T follicular helper cell (primary cell): ENCODE measurements around the gene TMPRSS11B.
"Not testable (repeated sequence)": the region's sequence is repeated elsewhere in the genome, so short reads cannot be mapped to it uniquely, and the experiment has no call there.

Experiments
- DNase-seq: peaks from one replicate; pipeline ENCODE4 v3.0.0-alpha.2; 2020; ENCODE audit warnings: low read depth

Gene TMPRSS11B

GRCh38 chr4:68218044-68218443, 27.4 kb downstream of the TMPRSS11B start:
- DNase-seq, result no peak

DNA sequence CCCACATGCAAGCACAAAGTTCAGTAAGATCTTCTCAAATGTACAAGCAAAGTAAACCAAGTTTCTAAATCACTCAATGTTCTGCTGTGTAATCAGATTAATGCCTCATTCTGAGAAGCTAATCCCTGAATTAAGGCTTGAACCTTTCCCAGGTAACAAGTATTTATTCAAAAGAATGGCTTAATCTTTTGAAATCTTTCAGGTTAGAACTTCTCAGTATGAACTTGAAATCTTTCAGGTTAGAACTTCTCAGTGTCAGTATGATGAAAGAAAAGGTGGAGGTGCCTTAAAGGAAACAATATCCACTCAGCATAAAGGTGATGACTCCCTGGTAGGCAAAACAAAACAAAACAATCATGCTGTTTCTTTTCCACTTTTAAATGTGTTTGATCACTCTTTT, 29.0 kb downstream of the TMPRSS11B start:
- DNase-seq, result no peak

GRCh38 chr4:68209003-68209402, 36.5 kb downstream of the TMPRSS11B start:
- no peak for DNase-seq

DNA sequence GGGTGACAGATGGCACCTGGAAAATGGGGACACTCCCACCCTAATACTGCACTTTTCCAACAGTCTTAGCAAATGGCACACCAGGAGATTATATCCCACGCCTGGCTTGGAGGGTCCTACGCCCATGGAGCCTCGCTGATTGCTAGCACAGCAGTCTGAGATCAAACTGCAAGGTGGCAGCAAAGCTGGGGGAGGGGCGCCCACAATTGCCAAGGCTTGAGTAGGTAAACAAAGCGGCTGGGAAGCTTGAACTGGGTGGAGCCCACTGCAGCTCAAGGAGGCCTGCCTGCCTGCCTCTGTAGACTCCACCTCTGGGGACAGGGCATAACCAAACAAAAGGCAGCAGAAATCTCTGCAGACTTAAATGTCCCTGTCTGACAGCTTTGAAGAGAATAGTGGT, 51.2 kb downstream of the TMPRSS11B start:
- DNase-seq, result not testable (repeated sequence)

DNA sequence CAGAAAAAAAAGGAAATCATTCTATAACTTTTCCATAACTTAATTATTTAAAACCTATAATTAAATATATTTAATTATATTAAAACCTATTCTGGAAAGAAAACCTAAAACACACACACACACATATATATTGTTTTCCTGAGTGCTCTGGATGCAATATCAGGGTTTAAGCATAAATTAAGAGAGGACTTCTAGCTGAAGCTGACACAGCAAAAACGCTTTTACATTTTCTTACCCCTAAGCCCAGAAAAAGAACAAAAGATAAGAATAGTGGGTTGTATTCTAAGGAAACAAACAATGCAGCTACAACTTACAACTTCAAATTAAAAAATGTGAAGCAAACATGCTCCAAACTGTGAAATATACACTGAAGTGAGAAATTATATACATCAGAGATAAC, 52.3 kb downstream of the TMPRSS11B start:
- no peak for DNase-seq

DNA sequence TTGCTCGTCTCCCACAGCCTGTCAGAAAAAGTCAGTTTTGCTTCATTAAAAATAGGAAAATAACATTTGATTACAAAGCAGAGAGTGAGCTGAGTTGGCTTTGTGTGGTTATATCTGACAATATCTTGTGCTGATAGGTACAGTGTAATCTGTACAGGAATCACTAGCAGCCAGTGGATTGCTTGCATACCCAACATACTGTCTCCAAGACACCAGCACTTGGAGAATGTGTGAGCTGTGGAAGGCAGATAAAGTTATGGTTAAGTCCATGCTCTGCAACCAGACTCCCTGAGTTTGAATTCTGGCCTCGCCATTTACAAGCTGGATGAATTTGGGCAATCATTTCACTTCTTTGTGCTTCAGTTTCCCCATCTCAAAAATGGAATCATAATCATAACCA, 58.3 kb downstream of the TMPRSS11B start:
- no peak for DNase-seq

GRCh38 chr4:68184923-68185322, 60.6 kb downstream of the TMPRSS11B start:
- no peak for DNase-seq

DNA sequence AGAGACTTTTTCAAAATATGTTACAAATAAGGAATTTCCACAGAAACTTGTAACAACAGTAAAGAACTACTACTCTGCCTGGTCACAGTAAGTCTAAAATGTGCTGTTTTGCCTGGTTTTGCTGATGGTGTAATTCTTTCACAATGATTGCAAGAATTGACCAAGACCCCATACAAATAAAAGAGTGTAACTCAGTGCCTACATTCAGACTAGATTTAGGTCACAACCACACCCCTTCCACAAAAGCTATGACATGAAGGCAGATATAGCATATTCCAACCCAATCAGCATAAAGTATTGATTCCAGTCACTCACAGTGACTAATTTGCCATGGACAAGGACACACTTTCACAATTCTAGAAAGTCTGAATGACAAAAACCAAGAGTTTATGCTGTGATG, 62.1 kb downstream of the TMPRSS11B start:
- no peak for DNase-seq

DNA sequence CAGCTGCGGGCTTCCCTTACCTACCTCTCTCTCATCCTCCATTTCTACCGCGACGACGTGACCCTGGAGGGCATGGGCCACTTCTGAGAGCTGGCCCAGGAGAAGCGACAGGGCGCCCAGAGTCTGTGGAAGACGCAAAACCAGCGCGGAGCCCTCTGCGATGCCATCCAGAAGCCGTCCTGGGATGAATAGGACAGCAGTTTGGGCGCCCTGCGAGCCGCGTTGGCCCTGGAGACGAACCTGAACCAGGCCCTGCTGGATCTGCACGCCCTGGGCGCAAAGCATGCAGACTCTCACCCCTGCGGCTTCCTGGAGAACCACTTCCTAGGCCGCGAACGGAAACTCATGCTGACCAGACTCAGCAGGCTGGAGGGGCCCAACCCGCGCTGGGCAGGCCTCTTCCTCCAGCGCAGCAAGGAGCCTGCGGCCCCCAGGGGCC, 63.1 kb downstream of the TMPRSS11B start:
- DNase-seq, result no peak

DNA sequence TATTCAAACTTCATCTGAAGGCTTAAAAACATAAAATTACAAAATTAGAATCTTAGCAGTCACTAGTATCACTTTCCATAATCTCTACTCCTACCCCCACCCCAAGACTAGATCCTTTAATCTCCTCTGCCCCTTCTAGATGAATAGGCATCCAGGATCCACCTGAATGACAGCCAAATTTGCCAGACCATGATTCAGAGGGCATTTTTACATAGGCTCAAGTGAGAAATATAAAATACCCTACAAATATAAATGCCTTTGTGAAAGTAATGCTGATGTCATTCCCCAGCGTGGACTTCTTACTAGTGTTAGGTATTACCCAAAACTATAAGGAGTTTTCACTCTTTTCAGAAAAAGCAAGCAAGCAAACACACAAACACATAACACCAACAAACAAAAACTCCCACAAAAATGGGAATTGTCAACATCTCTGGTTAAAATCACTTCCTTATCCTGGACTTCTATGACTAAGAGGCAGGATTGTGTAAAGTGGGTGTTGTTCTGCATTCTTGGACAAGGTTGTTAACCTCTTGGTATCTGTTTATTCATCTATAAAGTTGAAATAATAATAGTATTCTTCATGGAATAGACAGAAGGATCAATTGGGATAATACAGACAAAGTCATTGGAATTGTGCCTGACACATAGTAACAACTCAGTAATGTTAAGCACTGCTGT, 64.5 kb downstream of the TMPRSS11B start:
- DNase-seq, result no peak

- DNase-seq, result no peak
Measured at GRCh38 chr4:68176904-68177303, 68.6 kb downstream of the TMPRSS11B start.
